Esophagus squamous epithelium (tissue), 4 donors: ENCODE results near the gene RNU6-9.

Experiments used
- POLR2A ChIP-seq, 4 donors: fragments of 450-650 bp; IDR thresholded peaks; one replicate each; pipeline ENCODE4 v1.6.1; 2017; ENCODE audit warnings: antibody characterized with exemption in 4 of 4, mild to moderate bottlenecking in 4 of 4, moderate library complexity in 3 of 4
- TF ChIP-seq, protein P1 (sequence below), 6 experiments: fragments of 450-650 bp in 4 of 6; fragments of 200-600 bp in 2 of 6; sonication (generic) in 2 of 6; IDR thresholded peaks; one replicate each; pipeline ENCODE4 v1.5.1; 2016 to 2019; ENCODE audit warnings: antibody characterized with exemption in 6 of 6, mild to moderate bottlenecking in 4 of 6, moderate library complexity in 4 of 6

DNA sequence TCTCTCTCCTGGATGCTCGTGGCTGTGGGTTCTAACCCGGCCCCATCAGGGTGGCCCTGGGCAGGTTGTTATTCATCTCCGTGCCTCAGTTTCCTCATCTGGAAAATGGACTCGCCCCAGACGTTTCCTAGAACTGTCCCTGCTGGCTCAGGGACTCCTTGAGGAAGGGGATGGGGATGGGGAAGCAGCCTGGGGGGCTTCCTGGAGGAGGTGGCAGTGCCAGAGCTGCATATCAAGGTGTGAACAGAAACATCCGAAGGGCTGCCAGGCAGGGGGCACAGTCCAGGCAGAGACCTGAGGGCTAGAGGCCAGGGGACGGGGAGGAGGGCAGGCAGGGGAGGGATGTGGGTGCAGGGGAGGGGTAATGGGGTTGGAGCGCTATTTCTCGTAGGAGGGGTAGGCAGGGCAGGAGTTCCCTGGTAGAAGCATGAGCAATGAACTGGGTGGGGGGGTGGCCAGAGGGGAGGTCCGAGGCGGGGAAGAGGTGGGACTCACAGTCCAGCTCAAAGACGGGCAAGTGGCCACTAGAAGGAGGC is 44.8 kb upstream of the RNU6-9 start:
- TF ChIP-seq, protein P1, sequence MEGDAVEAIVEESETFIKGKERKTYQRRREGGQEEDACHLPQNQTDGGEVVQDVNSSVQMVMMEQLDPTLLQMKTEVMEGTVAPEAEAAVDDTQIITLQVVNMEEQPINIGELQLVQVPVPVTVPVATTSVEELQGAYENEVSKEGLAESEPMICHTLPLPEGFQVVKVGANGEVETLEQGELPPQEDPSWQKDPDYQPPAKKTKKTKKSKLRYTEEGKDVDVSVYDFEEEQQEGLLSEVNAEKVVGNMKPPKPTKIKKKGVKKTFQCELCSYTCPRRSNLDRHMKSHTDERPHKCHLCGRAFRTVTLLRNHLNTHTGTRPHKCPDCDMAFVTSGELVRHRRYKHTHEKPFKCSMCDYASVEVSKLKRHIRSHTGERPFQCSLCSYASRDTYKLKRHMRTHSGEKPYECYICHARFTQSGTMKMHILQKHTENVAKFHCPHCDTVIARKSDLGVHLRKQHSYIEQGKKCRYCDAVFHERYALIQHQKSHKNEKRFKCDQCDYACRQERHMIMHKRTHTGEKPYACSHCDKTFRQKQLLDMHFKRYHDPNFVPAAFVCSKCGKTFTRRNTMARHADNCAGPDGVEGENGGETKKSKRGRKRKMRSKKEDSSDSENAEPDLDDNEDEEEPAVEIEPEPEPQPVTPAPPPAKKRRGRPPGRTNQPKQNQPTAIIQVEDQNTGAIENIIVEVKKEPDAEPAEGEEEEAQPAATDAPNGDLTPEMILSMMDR (IDR thresholded peaks at IDR 0.05): no peak
- no peak for TF ChIP-seq POLR2A (IDR thresholded peaks at IDR 0.05)
